IPS-NIHi11 (cell line): ENCODE results near the gene MRPL27.
A peak's percentile ranks its signal among the peaks of the same experiment; 100 is the strongest.

ENCODE experiments used
- DNase-seq: peaks from one replicate; pipeline ENCODE4 v3.0.0; 2012; ENCODE audit warnings: mixed read lengths, low spot score

Gene MRPL27

GRCh38 chr17:50382931-50383330, 9.9 kb upstream of the MRPL27 start:
- no peak for DNase-seq

GRCh38 chr17:50381920-50382319, 8.9 kb upstream of the MRPL27 start:
- DNase-seq, result no peak

DNA sequence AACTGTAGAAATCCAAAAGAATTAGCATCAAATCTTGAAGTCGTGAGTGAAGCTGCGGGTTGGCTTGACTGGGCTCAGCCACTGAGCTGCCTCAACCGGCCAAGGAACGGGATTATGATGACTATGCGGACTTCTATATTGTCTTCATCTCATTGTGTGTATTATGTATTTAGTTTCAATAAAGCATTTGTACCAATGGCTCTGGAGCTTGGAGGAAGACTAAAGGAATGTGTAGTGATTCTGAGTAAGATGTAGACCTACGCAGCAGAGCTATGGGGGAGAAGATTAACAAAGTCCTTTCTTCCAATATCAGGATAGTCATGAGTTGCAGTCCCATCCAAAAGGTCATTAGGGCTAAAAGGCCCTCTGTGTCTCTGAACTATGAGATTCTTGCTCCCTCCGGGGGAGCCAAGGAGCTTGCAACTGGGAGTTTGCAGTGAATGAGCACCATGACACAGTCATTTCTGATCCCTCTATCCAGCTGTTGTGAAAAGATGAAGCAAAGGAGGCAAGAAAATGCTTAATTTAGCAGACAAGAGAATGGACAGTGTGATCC, 8.4 kb upstream of the MRPL27 start:
- DNase-seq, result no peak

- DNase-seq, result no peak
These were observed 7.6 kb upstream of the MRPL27 start for GRCh38 chr17:50380369-50381259.

- DNase-seq, result no peak
These were observed 6.6 kb upstream of the MRPL27 start for GRCh38 chr17:50379351-50380132.

GRCh38 chr17:50375858-50376538, 3.0 kb upstream of the MRPL27 start:
- no peak for DNase-seq

GRCh38 chr17:50373705-50374104, 721 bp upstream of the MRPL27 start:
- DNase-seq, result no peak

GRCh38 chr17:50372222-50372757, 694 bp downstream of the MRPL27 start:
- no peak for DNase-seq

DNA sequence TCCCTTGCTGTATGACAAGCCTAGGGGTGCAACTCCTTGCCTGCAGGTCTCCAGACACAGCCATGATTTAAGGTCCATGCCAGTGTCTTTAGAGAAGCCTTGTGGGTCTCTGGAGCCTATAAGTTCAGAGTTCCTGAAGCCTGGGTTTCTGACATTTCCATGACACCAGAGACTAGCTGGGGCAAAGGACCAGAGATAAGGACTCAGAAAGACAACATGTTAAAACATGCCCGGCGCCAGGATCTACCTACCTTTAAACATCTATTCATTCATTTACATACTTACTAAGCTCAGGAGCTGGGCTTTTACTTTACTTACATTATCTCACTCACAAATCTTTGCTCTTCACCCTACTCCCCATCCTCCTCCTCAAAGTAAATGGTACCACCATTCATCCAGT, 1.5 kb downstream of the MRPL27 start:
- DNase-seq, result no peak

GRCh38 chr17:50370052-50370451, 2.9 kb downstream of the MRPL27 start:
- no peak for DNase-seq

GRCh38 chr17:50367401-50367800, 5.6 kb downstream of the MRPL27 start:
- no peak for DNase-seq

GRCh38 chr17:50365649-50366393, 7.2 kb downstream of the MRPL27 start:
- DNase-seq, result no peak

GRCh38 chr17:50365165-50365564, 7.8 kb downstream of the MRPL27 start:
- DNase-seq, result no peak

DNA sequence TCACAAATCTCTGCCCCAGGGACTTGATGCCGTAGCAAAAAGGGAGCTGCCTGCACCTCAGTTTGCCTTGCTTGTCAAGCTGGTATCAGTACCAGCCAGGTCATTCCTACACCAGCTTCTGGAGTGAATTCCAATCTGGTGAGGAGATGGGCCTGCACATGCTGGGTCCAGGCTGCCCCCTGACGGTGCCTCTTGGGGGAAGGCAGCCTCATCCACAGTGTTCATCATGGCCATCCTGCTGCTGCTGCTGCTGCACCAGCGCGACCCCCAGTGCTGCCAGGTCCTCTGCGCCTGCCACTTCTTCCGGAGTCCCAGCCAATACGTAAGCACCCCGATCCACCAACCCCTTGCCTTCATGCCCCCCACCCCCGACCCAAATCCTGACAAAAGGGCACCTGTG, 8.3 kb downstream of the MRPL27 start:
- DNase-seq, result peak; percentile 62

GRCh38 chr17:50364061-50364458, 8.9 kb downstream of the MRPL27 start:
- no peak for DNase-seq

GRCh38 chr17:50363217-50364060, 9.5 kb downstream of the MRPL27 start:
- peak; percentile 95 for DNase-seq

- no peak for DNase-seq
These were observed 10.3 kb downstream of the MRPL27 start for GRCh38 chr17:50362661-50363060.

GRCh38 chr17:50361561-50362480, 11.2 kb downstream of the MRPL27 start:
- peak; percentile 81 for DNase-seq

- no peak for DNase-seq
These were observed 12.4 kb downstream of the MRPL27 start for GRCh38 chr17:50360486-50361115.
